ENCODE measurements around the gene PIGC. TPM values are rescaled to one million over a fixed set of nuclear protein-coding genes. Genes with fewer than 3 reads are reported as not detected.

PIGC gene
- total RNA-seq, 2 experiments from 2014 or later = 23.7 to 27.1 TPM

- Mint-ChIP-seq H3K4me1 (ENCODE audit: low read depth) (no peaks in the 10 kb centered on the region), H3K27ac (no peak overlapping the region), H3K27me3 (no peaks in the 10 kb centered on the region), H3K9me3 (no peaks in the 10 kb centered on the region), H3K36me3 (ENCODE audit: low read depth) (no peaks in the 10 kb centered on the region), H3K4me3 (no peak overlapping the region)
- intact Hi-C loops (cut with DNase I, micrococcal nuclease) = no loop called here
- CTCF ChIA-PET = interaction anchor here (1.2 kb wide), 1 partner anchor 25 kb away, joined by 3 read pairs; the partner anchor contains the start of gene PIGC
- ATAC-seq (ENCODE audit: poor library complexity) (no peak), DNase-seq (no peak)
- POLR2A ChIA-PET = no interaction called here
- no peak for TF ChIP-seq CTCF (IDR thresholded peaks at IDR 0.05)
- Histone ChIP-seq H3K9me3 (ENCODE audit: control insufficient read depth in 1 of 2, insufficient read depth in 1 of 2, low read length in 2 of 2) (no peaks in the 10 kb centered on the region), H3K4me3 (ENCODE audit: low read length) (no peak overlapping the region), H3K36me3 (ENCODE audit: insufficient read depth, low read length) (no peaks in the 10 kb centered on the region), H3K27me3 (ENCODE audit: control insufficient read depth in 1 of 2, insufficient read depth in 2 of 2, low read length in 2 of 2) (no peaks in the 10 kb centered on the region), H3K27ac (ENCODE audit: low read depth in 1 of 2, low read length in 2 of 2) (no peak overlapping the region), H3K4me1 (ENCODE audit: insufficient read depth, low read length) (no peaks in the 10 kb centered on the region)
Measured at GRCh38 chr1:172468296-172468695, 24.4 kb upstream of the PIGC start.

GRCh38 chr1:172467446-172467845 is 23.6 kb upstream of the PIGC start:
- DNase-seq (no peak), ATAC-seq (ENCODE audit: poor library complexity) (no peak)
- H3K27me3 Mint-ChIP-seq = no peaks in the 10 kb centered on the region
- Histone ChIP-seq H3K9me3 (ENCODE audit: control insufficient read depth in 1 of 2, insufficient read depth in 1 of 2, low read length in 2 of 2) (no peaks in the 10 kb centered on the region), H3K4me1 (ENCODE audit: insufficient read depth, low read length) (no peaks in the 10 kb centered on the region), H3K27me3 (ENCODE audit: control insufficient read depth in 1 of 2, insufficient read depth in 2 of 2, low read length in 2 of 2) (no peaks in the 10 kb centered on the region), H3K4me3 (ENCODE audit: low read length) (no peak overlapping the region), H3K36me3 (ENCODE audit: insufficient read depth, low read length) (no peaks in the 10 kb centered on the region), H3K27ac (ENCODE audit: low read depth in 1 of 2, low read length in 2 of 2) (no peak overlapping the region)
- ChIA-PET CTCF (no interaction called here), POLR2A (no interaction called here)
- no peaks in the 10 kb centered on the region for H3K9me3 Mint-ChIP-seq
- H3K36me3 Mint-ChIP-seq (ENCODE audit: low read depth) = no peaks in the 10 kb centered on the region
- TF ChIP-seq CTCF (IDR thresholded peaks at IDR 0.05) = no peak
- H3K27ac Mint-ChIP-seq = no peak overlapping the region
- intact Hi-C loops (cut with DNase I, micrococcal nuclease) = no loop called here
- H3K4me1 Mint-ChIP-seq (ENCODE audit: low read depth) = no peaks in the 10 kb centered on the region
- H3K4me3 Mint-ChIP-seq = no peak overlapping the region

- intact Hi-C loops (cut with DNase I, micrococcal nuclease) = no loop called here
- DNase-seq (no peak), ATAC-seq (ENCODE audit: poor library complexity) (no peak)
- Mint-ChIP-seq H3K36me3 (ENCODE audit: low read depth) (no peaks in the 10 kb centered on the region), H3K27ac (no peak overlapping the region), H3K4me3 (no peak overlapping the region), H3K9me3 (no peaks in the 10 kb centered on the region), H3K4me1 (ENCODE audit: low read depth) (no peaks in the 10 kb centered on the region), H3K27me3 (no peaks in the 10 kb centered on the region)
- H3K4me1 ChIP-seq (ENCODE audit: insufficient read depth, low read length) = no peaks in the 10 kb centered on the region
- ChIA-PET CTCF (no interaction called here), POLR2A (no interaction called here)
- no peak for TF ChIP-seq CTCF (IDR thresholded peaks at IDR 0.05)
- H3K4me3 ChIP-seq (ENCODE audit: low read length) = no peak overlapping the region
- no peak overlapping the region for H3K27ac ChIP-seq (ENCODE audit: low read depth in 1 of 2, low read length in 2 of 2)
- H3K9me3 ChIP-seq (ENCODE audit: control insufficient read depth in 1 of 2, insufficient read depth in 1 of 2, low read length in 2 of 2) = no peaks in the 10 kb centered on the region
- no peaks in the 10 kb centered on the region for H3K27me3 ChIP-seq (ENCODE audit: control insufficient read depth in 1 of 2, insufficient read depth in 2 of 2, low read length in 2 of 2)
- H3K36me3 ChIP-seq (ENCODE audit: insufficient read depth, low read length) = no peaks in the 10 kb centered on the region
Measured at GRCh38 chr1:172466795-172467407, 23.0 kb upstream of the PIGC start.

Data from CD4-positive, alpha-beta T cell (primary cell).